Activated T-helper 1 cell treated with anti-CD3 and anti-CD28 coated beads, Interleukin-12 subunit alpha, Interleukin-12 subunit beta, Interleukin-2, Interleukin-4 antibody, amounts not matched to agents 30 ng/mL and 10 ng/mL and 1 ng/mL, durations not matched to agents 14 hours and 24 hours and 36 hours (primary cell): ENCODE results near the gene NEK11. TPM values are rescaled to one million over a fixed set of nuclear protein-coding genes. Genes with fewer than 3 reads are reported as not detected.
A peak's percentile ranks its signal among the peaks of the same experiment; 100 is the strongest.

Source experiments
- DNase-seq: peaks from one replicate; pipeline ENCODE4 v3.0.0; 2021; ENCODE audit warnings: low spot score
- H3K27ac Mint-ChIP-seq: one replicate; pipeline ENCODE4 v1.8.0; 2021; ENCODE audit warnings: mild to moderate bottlenecking, mixed read lengths
- H3K27me3 Mint-ChIP-seq: one replicate; pipeline ENCODE4 v1.8.0; 2022; ENCODE audit warnings: mild to moderate bottlenecking, moderate library complexity, mixed read lengths; ENCODE audit not compliant: insufficient read depth
- H3K36me3 Mint-ChIP-seq: one replicate; pipeline ENCODE4 v1.8.0; 2021; ENCODE audit warnings: low read depth, mixed read lengths
- H3K4me1 Mint-ChIP-seq: one replicate; pipeline ENCODE4 v1.8.0; 2021; ENCODE audit warnings: low read depth, mixed read lengths
- H3K4me3 Mint-ChIP-seq: one replicate; pipeline ENCODE4 v1.8.0; 2021; ENCODE audit warnings: mild to moderate bottlenecking, moderate library complexity, mixed read lengths
- H3K9me3 Mint-ChIP-seq: one replicate; pipeline ENCODE4 v1.8.0; 2021; ENCODE audit warnings: mixed read lengths
- intact Hi-C: fragments of 100-400 bp; cut with micrococcal nuclease; formaldehyde crosslinking; loops from one replicate; pipeline ENCODE4 v1.15.1; 2024
- total RNA-seq: library from RNA; stranded (reverse); gene quantifications from 2 replicates; pipeline ENCODE4 v1.2.3, GENCODE V29; 2022

Gene NEK11
- total RNA-seq, 1 donor from 2014 or later = 1.2 TPM

DNA sequence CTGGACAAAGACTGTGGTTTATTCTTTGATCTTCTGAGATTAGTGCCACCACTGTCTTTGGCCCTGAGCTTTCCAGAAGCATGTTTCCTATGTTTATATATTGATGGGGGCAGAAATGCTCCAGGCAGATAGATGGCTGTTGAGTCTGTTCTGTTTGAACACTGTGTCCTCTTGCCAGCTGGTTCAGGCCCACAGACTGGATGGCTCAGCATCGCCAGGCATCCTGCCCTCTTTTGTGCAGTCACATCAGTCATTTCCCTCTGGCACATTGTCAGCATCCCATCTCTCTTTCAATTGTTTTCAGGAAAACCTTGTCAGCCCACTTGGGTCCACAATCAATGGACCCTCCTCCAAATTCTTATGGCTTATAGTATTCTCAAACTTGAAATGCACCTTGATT lies 141.2 kb downstream of the NEK11 start:
- H3K9me3 Mint-ChIP-seq = no peaks in the 10 kb centered on the region
- H3K4me1 Mint-ChIP-seq = no peaks in the 10 kb centered on the region
- peaks cover 7% of the 10 kb centered on the region for H3K27me3 Mint-ChIP-seq
- intact Hi-C loops = no loop called here
- H3K27ac Mint-ChIP-seq = no peak overlapping the region
- no peak for DNase-seq
- H3K4me3 Mint-ChIP-seq = no peak overlapping the region
- no peaks in the 10 kb centered on the region for H3K36me3 Mint-ChIP-seq

DNA sequence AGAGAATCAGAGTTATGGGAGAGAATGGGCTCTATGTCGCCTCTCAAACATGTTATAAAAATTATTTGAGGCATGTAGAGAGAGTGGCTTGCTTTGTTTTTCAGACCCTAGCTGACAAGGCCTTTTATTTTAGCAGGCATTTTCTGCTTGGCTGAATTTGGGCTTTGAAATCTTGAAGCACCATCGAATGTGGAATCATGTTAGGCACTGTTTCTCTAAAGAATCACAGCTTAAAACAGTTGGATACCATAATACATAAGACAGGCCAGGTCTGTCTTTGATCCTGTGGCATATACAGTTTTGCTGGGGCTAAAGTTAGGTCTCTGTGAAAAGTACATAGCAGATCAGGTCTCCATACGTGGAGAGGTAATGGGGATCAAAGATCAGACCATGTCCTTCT lies 142.7 kb downstream of the NEK11 start:
- Mint-ChIP-seq H3K4me1 (no peaks in the 10 kb centered on the region), H3K27me3 (peaks cover 2% of the 10 kb centered on the region), H3K9me3 (no peaks in the 10 kb centered on the region), H3K27ac (no peak overlapping the region), H3K4me3 (no peak overlapping the region), H3K36me3 (no peaks in the 10 kb centered on the region)
- no peak for DNase-seq
- intact Hi-C loops = no loop called here

DNA sequence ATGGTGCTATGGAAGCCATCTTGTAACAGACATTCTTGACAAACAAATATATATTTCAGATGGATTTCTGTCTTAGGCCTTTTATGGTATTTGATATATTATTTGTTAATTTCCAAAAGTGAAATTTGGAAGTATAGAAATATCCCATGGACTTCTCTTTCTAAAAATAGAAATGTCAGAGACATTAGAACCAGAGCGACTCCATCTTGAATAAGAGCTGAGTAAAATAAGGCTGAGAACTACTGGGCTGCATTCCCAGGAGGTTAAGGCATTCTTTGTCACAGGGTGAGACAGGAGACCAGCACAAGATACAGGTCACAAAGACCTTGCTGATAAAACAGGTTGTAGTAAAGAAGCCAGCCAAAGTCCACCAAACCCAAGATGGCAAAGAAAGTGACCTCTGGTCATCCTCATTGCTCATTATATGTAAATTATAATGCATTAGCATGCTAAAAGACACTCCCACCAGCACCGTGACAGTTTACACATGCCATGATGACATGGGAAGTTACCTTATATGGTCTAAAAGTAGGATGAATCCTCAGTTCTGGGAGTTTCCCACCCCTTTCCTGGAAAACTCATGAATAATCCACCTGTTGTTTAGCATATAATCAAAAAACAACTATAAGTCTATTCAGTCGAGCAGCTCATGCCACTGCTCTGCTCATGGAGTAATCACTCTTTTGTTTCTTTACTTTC lies 146.0 kb downstream of the NEK11 start:
- Mint-ChIP-seq H3K36me3 (no peaks in the 10 kb centered on the region), H3K9me3 (no peaks in the 10 kb centered on the region), H3K4me1 (peaks cover 8% of the 10 kb centered on the region), H3K4me3 (no peak overlapping the region), H3K27ac (no peak overlapping the region), H3K27me3 (peaks cover 2% of the 10 kb centered on the region)
- no peak for DNase-seq
- intact Hi-C loops = loop anchor here (10.0 kb wide), 1 partner anchor 138 kb away; no protein-coding TSS in a partner anchor

DNA sequence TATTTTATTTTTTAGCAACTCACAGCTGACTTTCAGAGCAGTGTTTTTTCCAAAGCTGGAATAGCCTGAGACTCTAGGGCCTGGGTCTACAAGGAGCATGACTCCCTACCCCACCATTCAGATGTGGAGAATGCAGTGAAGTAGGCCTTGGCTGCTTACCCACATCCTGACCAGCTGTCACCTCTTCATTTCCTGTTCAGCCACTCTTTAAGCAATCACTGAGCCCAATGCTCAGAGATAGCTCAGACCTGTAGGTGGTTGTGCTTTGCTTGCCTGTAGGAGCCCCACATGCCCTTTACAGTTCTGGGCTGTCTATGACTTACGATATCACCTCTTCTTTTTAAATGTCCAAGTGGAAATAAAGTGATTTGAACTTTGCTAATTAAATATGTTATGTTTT lies 148.1 kb downstream of the NEK11 start:
- intact Hi-C loops = loop anchor here (10.0 kb wide), 1 partner anchor 140 kb away; no protein-coding TSS in a partner anchor
- Mint-ChIP-seq H3K36me3 (no peaks in the 10 kb centered on the region), H3K27ac (no peak overlapping the region), H3K9me3 (no peaks in the 10 kb centered on the region), H3K27me3 (peaks cover 2% of the 10 kb centered on the region), H3K4me1 (peaks cover 8% of the 10 kb centered on the region), H3K4me3 (no peak overlapping the region)
- DNase-seq = peak; percentile 29

DNA sequence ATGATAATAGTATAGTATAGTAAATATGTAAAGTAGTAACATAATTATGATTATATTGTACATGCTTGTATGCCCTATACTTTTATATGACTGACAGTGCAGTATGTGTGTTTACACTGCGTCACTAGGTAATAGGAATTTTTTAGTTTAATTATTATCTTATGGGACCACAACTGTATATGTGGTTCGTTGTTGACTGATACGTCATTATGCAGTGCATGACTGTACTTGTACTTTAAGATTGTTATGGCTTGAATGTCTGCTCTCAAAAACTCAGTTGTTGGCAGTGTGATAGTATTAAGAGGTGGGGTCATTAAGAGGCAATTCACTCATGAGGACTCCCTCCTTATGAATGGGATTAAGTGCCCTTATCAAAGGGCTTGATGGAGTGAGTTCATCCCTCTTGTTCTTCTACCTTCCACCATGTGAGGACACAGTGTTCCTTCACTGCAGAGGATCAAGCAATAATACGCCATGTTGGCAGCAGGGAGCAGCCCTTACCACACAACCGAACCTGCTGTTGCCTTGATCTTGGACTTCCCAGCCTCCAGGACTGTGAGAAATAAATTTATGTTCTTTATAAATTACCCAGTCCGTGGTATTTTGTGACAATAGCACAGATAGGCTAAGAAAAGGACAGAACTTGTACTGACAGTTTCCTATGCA lies 152.2 kb downstream of the NEK11 start:
- Mint-ChIP-seq H3K4me3 (no peak overlapping the region), H3K9me3 (no peaks in the 10 kb centered on the region), H3K27me3 (peaks cover 3% of the 10 kb centered on the region), H3K36me3 (no peaks in the 10 kb centered on the region), H3K27ac (no peak overlapping the region), H3K4me1 (peaks cover 8% of the 10 kb centered on the region)
- intact Hi-C loops = loop anchor here (10.0 kb wide), 1 partner anchor 144 kb away; no protein-coding TSS in a partner anchor
- no peak for DNase-seq

DNA sequence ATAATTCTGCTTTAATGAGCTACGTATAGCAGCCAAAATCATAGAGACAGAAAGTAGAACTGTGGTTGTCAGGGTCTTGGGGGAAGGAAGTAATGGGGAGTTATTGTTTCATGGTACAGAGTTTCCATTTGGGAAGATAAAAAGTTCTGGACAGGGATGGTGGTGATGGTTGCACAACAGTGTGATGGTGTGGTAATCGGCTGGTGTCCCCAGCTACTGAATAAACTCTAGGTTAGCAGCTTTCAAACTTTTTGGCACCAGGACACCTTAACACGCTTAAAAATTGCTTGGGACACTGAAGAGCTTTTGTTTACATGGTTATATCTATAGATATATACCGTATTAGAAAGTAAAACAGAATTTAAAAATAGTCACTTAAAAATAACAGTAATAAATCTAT lies 166.0 kb downstream of the NEK11 start:
- intact Hi-C loops = no loop called here
- H3K36me3 Mint-ChIP-seq = no peaks in the 10 kb centered on the region
- no peak overlapping the region for H3K27ac Mint-ChIP-seq
- DNase-seq = no peak
- H3K9me3 Mint-ChIP-seq = no peaks in the 10 kb centered on the region
- H3K4me1 Mint-ChIP-seq = no peaks in the 10 kb centered on the region
- no peak overlapping the region for H3K4me3 Mint-ChIP-seq
- peaks cover 3% of the 10 kb centered on the region for H3K27me3 Mint-ChIP-seq

DNA sequence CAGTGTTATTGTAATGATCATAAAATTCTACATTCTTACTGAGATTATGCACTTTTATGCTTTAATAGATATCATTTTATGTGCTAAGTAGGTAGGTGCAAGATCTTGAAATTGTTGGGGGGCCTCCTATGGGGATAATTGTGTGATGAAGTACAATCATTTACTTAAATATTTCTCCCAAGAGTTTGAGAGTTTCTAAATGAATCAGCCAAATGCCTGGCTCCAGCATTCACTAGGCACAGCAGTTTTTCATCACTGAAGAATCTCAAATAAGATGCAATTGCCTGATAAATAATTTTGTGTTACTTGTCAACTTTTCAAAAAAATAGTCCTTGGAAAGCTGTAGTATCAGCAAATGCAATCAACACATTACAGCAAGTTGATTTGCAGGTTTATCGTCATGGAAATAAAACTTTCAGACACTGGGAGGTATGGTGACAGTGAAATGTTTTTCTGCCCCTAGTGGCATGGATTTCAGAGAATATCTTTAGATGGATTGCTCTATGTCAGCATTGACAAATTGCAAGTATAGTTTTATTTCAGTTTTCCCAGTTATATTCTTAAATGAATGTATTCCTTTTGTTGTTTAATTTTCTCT lies 167.1 kb downstream of the NEK11 start:
- Mint-ChIP-seq H3K27ac (no peak overlapping the region), H3K27me3 (peaks cover 1% of the 10 kb centered on the region), H3K9me3 (no peaks in the 10 kb centered on the region), H3K4me3 (no peak overlapping the region), H3K36me3 (no peaks in the 10 kb centered on the region), H3K4me1 (no peaks in the 10 kb centered on the region)
- no peak for DNase-seq
- intact Hi-C loops = no loop called here

DNA sequence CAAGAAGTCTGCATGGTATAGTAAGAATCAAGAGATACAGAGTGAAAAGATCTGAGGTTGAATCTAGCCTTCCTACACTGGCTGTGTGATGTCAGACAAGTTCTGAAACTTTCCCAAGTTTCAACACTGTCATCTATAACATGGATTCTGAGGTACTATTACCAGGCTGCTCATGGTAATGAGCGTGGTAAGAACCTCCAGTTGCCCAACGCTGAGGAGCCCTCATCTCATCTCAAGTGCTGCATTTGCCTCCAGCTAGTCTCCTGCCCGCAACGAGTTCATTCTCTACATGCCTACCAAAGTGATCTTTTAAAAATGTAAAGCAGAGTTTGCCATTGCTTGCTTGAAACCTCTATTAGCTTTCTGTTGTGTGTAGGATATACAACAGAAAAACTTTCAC lies 168.1 kb downstream of the NEK11 start:
- Mint-ChIP-seq H3K4me1 (no peaks in the 10 kb centered on the region), H3K27ac (no peak overlapping the region), H3K9me3 (peaks cover 3% of the 10 kb centered on the region), H3K27me3 (no peaks in the 10 kb centered on the region), H3K36me3 (no peaks in the 10 kb centered on the region), H3K4me3 (no peak overlapping the region)
- no peak for DNase-seq
- intact Hi-C loops = no loop called here

DNA sequence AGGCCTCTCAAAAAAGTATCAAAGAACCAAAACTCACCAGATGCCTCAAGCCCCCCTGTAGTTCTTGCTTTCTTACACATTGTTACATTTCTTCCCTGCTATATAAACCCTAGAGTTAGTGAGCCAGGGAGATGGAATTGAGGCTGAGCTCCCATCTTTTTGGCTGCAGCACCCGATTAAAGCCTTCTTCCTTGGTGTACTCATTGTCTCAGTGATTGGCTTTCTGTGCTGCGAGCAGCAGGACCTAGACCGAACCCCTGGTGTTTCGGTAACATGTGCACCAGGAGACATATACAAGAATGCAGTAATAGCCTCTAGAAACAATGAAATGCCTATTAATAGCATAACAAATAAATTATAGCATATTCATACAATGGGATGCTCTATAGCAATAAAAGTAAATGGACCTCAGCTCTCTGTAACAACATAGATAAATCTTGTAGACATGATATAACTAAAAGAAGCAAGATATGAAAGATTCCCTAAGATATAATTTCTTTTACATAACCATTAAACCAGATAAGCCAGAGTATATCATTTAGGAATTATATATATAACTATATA lies 174.0 kb downstream of the NEK11 start:
- no peak for DNase-seq
- Mint-ChIP-seq H3K36me3 (no peaks in the 10 kb centered on the region), H3K9me3 (peaks cover 14% of the 10 kb centered on the region), H3K27me3 (no peaks in the 10 kb centered on the region), H3K4me1 (no peaks in the 10 kb centered on the region), H3K4me3 (no peak overlapping the region), H3K27ac (no peak overlapping the region)
- intact Hi-C loops = no loop called here

DNA sequence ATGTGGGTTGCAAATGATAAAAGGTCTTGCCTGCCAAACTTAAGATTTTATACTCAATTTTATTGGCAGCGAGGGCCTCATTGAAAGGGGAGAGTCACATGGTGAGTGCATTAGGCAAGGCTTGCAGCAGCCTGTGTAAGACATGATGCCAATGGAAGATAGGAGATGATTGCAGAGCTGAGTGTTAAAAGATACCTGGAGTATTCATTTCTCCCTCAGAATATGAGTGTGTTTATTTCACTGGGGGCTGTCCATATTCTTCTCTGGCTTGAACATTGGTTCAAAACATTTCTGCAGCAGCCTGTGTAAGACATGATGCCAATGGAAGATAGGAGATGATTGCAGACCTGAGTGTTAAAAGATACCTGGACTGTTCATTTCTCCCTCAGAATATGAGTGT lies 189.7 kb downstream of the NEK11 start:
- no peak overlapping the region for H3K27ac Mint-ChIP-seq
- intact Hi-C loops = no loop called here

DNA sequence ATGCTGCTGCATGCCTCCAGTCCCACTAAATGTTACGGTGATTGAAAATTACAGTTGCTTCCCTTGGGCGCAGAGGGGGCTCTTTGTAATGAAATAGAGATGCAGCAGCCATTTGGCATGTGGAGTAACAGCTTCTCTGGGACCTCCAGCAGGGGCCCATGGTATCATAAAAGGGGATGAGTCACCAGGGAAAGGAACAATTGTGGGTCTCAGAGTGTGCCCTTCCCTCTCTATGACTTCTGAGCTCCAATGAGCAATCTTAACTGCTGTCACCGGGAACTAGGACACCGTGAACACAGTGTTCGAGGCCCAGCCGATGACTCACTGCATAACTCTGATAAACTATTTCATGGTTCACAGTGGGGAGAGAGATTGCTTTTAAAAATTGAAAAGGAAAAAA lies 190.1 kb downstream of the NEK11 start:
- no peak for DNase-seq
- no peak overlapping the region for H3K27ac Mint-ChIP-seq
- H3K9me3 Mint-ChIP-seq = no peaks in the 10 kb centered on the region
- no peak overlapping the region for H3K4me3 Mint-ChIP-seq
- H3K4me1 Mint-ChIP-seq = no peaks in the 10 kb centered on the region
- intact Hi-C loops = no loop called here
- no peaks in the 10 kb centered on the region for H3K36me3 Mint-ChIP-seq
- no peaks in the 10 kb centered on the region for H3K27me3 Mint-ChIP-seq

More for the DNA sequence above, 189.7 kb downstream of the NEK11 start:
- Mint-ChIP-seq H3K9me3 (no peaks in the 10 kb centered on the region), H3K27me3 (no peaks in the 10 kb centered on the region), H3K4me1 (no peaks in the 10 kb centered on the region), H3K4me3 (no peak overlapping the region), H3K36me3 (no peaks in the 10 kb centered on the region)
- DNase-seq = no peak

DNA sequence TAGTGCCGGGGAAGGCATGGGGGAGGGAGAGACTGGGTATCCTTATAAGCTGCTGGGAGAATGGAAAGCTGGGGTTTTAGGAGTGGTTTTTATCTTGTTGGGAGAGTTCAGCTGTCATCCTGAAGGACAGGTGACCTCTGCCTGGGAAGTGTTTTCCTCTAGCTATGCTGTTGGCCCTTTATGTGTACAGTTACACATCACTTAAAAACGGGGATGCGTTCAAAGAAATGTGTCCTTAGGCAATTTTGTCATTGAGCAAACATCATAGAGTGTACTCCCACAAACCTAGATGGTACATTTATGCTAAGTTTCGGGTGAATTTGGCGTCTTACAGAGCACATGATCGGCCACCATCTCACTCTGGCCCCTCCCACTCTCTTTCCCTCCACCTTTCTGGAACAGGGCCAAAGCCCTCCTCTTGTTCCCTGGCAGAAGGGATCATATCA lies 190.6 kb downstream of the NEK11 start:
- DNase-seq = no peak
- no peaks in the 10 kb centered on the region for H3K9me3 Mint-ChIP-seq
- H3K27me3 Mint-ChIP-seq = no peaks in the 10 kb centered on the region
- intact Hi-C loops = no loop called here
- H3K27ac Mint-ChIP-seq = no peak overlapping the region
- no peaks in the 10 kb centered on the region for H3K4me1 Mint-ChIP-seq
- H3K36me3 Mint-ChIP-seq = no peaks in the 10 kb centered on the region
- H3K4me3 Mint-ChIP-seq = no peak overlapping the region

DNA sequence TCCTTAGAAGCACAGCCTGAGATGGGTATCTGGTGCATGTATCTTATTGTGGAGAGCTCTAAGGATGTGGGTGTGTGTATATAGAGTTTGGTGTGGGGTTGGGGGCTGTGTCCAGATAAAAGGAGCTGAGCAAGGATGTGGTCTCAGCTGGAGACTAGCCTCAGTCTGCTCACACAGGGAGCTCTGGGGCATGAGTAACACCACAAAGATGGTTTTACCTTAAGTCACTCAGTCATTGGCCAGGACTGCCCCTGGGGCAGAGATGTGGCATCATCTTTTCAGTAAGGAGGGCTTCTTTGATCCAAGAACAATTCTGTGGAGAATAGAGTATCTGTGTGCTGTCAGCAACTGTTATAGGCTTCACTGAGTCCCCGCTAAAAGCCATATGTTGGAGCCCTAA lies 191.5 kb downstream of the NEK11 start:
- Mint-ChIP-seq H3K27ac (no peak overlapping the region), H3K9me3 (no peaks in the 10 kb centered on the region), H3K36me3 (no peaks in the 10 kb centered on the region), H3K4me1 (no peaks in the 10 kb centered on the region), H3K27me3 (no peaks in the 10 kb centered on the region), H3K4me3 (no peak overlapping the region)
- DNase-seq = no peak
- intact Hi-C loops = no loop called here
